Amniotic epithelial cell (primary cell): ENCODE measurements around the gene CUL4A.
A peak's percentile ranks its signal among the peaks of the same experiment; 100 is the strongest.
"Not testable (repeated sequence)": the region's sequence is repeated elsewhere in the genome, so short reads cannot be mapped to it uniquely, and the experiment has no call there.

Experiments used
- DNase-seq: peaks from one replicate; pipeline ENCODE4 v3.0.0-alpha.2; 2010; ENCODE audit warnings: low read depth

The CUL4A gene

DNA sequence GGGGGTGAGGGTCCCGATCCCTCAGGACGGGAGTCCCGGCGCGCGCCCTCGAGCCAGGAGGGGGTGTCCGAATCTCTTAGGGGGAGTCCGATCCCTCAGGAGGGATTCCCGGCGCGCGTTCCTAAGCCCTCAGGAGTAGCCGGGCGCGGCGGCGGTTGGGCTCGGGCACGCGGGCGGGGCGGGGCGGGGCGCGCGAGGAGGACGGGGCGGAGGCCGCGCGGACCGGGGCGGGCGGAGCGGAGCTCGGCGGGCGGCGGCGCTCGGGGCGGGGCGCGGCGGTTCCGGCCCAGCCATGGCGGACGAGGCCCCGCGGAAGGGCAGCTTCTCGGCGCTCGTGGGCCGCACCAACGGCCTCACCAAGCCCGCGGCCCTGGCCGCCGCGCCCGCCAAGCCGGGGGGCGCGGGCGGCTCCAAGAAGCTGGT, at the start of gene CUL4A:
CUL4A (plus strand) TSS at position 278 of the 423 bp plus-strand sequence; CDS start at position 293, 15 bp downstream.
- DNase-seq, result peak; percentile 52

DNA sequence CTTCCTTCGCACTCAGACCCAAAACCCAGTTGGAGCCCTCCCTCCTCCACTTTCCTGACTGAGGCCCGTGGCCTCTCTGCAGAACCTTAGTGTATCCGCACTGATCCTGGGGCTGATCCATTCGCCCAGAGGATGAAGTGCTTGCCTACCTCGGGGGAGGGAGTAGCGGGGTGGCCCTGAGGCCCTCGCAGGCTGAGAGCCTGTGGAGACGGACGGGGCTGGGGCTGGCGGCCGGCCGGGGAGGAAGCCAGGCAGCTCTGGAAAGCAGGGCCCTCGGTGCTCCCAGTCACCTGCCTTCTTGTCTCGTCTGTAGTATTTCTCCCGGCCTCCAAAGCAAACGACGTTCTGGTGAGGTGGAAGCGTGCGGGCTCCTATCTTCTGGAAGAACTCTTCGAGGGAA, 49.7 kb upstream of the CUL4A start:
- no peak for DNase-seq

DNA sequence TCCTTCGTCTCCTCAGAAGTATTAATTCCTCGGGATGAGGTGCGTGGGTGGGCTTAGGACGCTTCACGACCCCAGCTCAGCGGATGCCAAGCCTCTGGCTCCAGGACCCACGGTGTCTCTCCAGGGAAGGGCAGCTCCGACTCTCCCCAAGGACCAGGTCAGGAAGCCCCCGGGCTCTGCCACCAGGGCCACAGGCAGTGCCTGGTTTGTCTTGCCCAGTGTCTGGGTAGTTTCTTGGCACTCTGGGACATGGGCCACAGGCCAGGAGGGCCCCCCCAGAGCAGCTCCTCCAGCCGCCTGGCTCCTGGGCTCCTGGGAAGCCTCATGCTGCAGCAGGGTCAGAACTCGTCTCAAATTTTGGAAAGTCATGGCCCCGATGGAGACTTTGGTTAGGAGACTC, 48.4 kb upstream of the CUL4A start:
- no peak for DNase-seq

DNA sequence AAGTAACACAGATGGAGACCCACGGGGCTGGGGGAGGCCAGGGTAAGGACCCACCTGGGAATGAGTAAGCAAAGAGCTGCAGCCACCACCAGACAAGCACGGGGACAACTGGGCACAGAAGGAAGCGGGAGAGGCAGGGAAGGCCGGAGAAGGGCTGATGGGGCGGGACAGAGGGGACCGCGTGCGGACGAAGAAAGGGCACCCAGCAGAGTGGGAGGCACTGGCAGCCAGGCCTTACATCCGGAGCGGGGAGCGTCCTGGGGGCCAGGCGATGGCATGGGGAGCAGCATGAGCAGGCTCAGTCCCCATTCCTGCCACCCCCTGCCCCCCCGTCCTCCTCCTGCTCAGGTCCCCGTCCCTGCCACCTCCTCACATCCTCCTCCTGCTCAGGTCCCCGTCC, 48.0 kb upstream of the CUL4A start:
- no peak for DNase-seq

DNA sequence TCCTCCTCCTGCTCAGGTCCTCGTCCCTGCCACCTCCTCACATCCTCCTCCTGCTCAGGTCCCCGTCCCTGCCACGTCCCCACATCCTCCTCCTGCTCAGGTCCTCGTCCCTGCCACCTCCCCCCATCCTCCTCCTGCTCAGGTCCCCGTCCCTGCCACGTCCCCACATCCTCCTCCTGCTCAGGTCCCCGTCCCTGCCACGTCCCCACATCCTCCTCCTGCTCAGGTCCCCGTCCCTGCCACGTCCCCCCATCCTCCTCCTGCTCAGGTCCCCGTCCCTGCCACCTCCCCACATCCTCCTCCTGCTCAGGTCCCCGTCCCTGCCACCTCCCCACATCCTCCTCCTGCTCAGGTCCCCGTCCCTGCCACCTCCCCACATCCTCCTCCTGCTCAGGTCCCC, 47.4 kb upstream of the CUL4A start:
- not testable (repeated sequence) for DNase-seq

DNA sequence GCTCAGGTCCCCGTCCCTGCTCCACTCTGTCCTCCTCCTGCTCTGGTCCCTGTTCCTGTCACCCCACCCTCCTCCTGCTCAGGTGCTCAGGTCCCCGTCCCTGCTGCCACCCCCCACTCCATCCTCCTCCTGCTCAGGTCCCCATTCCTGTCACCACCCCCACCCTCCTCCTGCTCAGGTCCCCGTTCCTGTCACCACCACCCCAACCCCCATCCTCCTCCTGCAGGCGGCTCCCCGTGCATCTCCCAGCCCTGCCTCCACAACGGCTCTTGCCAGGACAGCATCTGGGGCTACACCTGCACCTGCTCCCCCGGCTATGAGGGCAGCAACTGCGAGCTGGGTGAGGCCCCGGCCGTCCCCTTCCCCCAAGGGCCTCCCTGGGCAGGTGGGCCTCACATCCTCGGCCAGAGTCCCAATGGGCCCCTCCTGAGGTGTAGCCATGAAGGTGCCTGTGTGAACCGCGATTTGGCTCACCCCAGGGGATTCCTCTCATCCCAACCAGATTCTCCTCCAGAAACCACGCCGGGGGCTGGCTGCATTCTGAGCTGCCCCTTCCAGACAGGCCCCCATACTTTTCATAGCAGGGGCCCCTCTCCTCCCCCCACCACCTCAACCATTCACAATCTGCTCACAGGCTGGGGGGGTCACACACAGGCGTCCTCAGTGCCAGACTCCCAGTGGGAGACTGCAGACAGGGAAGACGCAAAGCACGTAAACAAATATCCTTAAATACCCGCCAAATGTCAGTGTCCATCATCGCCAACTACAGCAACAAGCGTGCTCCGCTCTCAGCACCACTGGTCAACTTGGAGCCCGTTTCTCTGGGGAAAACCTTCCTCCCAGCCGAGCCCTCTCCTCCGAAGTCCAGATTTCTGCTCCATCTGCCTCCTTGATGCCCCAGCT, 46.4 kb upstream of the CUL4A start:
- DNase-seq, result no peak

- DNase-seq, result no peak
Observed at GRCh38 chr13:113164492-113164891, 44.9 kb upstream of the CUL4A start.

DNA sequence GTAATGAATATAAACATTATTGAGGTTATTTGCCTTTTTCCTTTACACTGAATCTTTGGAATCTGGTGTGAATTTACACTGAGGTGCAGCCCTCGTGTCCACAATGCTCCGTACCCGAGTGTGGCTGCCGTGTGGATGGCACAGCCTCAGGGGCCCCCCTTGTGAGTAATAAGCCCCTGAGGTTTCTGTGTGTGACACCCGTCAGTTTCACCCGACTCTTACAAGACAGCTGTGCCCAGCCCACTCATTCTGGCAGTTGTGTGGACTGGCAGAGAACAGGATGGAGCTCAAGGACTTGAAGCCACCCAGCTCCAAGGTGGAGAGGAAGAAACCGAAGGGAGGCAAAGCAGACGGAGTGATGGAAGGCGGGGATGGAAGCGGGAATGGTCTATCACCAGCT, 43.1 kb upstream of the CUL4A start:
- DNase-seq, result no peak

- DNase-seq, result no peak
Observed at GRCh38 chr13:113166681-113167080, 42.7 kb upstream of the CUL4A start.

- no peak for DNase-seq
Observed at GRCh38 chr13:113167155-113167554, 42.3 kb upstream of the CUL4A start.

DNA sequence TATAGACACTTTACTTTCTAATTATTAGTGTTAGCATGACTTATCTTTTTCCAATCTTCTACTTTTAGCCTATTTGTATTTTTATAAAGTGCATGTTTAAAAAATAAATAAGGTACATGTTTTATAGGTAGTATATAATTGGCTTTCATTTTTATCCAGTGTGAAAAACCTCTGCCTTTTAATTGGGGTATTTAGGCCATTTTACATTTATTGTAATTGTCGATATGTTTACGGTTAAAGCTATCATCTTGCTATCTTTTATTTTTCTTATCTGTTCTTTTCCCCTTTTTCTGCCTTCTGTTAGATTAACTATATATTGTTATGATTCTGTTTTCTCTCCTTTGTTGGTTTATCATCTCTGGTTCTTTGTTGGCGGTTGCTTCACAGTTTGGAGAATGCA, 41.8 kb upstream of the CUL4A start:
- DNase-seq, result no peak

- DNase-seq, result no peak
Observed at GRCh38 chr13:113168211-113168610, 41.2 kb upstream of the CUL4A start.

DNA sequence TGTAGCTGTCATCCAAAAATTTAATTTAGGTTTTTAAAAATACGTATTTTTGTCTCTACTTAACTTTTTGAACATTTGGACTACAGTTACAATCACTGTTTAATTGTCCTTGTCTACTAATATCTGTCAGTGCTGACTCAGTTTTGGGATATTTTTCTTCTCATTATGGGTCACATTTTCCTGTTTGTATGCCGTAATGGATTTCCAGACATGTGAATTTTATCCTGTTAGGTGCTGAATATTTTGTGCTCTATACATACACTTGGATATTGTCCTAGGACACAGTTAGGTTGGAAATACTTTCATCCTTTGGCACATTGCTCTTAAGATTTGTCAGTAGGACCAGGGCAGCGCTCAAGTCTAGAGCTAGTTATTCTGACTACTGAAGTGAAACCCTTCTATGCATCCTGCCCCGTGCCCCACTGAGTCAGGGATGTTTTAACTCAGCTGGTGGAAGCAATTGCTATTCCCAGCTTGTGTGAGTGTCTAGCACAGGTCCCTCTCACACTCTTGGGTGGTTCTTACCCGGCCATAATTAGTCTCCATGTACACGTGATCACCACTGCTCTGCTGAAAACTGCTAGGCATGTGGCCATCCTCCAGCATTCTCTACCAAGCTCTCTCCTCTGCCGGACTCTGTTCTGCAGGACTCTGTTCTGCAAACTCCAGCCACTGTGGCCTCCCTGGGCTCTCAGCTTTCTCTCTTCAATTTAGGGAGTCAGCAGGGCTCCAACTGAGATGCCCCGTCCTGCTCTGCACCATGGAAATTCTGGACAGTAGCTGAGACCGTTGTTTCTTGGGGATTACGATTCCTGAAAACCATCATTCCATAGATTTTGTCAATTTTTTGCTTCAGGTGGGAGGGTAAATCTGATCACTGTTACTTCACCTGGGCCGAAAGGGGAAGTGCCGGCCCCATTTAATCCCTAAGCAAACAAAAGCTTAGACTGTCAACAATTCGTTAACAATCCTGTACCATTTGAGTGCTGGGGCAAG, 39.8 kb upstream of the CUL4A start:
- DNase-seq, result no peak

DNA sequence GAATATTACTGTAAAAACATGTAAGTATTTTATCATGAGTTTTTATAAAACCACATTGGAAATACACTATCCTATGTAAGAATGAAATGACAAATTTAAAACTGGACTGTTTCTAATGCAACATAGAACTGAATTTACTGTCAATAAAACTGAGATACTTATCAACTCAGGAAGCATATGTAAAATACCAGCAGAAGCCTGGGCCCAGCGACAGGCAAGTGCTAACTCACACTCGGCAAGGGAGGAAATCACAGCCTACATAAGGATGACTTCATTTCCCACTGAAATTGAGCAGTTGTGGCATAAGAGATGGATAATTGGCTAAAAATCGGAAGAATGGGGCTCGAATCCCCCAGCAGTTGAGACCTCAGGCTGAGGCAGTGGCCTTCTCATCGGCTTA, 38.9 kb upstream of the CUL4A start:
- no peak for DNase-seq

DNA sequence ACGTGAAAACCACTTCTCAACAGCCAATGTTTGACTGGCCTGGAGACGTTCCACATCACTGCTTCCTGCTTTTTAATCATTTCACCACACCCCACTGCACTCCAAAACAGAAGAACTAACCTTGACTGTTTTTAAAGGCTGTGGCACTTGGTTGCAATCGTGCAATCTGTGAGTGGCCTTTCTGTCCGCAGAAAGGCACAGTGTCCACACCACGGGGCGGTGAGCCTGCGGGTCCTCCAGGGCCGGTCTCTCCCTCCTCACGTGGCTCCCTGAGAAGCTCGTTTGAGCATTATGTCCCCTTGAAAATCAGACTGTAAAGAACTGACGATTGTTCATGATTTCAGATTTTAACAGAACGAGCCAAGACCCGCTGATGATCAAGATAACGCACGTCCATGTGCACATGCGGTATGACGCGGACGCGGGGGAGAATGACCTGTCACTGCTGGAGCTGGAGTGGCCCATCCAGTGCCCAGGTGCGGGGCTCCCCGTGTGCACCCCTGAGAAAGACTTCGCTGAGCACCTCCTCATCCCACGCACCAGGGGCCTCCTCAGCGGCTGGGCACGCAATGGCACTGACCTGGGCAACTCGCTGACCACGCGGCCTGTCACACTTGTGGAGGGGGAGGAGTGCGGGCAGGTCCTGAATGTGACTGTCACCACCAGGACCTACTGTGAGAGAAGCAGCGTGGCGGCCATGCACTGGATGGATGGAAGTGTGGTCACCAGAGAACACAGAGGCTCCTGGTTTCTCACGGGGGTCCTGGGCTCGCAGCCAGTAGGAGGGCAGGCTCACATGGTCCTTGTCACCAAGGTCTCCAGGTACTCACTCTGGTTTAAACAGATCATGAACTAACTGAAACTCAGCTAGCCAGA, 37.9 kb upstream of the CUL4A start:
- no peak for DNase-seq

- no peak for DNase-seq
Observed at GRCh38 chr13:113172419-113172926, 36.9 kb upstream of the CUL4A start.

GRCh38 chr13:113176280-113176679, 33.1 kb upstream of the CUL4A start:
- DNase-seq, result no peak

GRCh38 chr13:113176822-113177221, 32.6 kb upstream of the CUL4A start:
- no peak for DNase-seq

DNA sequence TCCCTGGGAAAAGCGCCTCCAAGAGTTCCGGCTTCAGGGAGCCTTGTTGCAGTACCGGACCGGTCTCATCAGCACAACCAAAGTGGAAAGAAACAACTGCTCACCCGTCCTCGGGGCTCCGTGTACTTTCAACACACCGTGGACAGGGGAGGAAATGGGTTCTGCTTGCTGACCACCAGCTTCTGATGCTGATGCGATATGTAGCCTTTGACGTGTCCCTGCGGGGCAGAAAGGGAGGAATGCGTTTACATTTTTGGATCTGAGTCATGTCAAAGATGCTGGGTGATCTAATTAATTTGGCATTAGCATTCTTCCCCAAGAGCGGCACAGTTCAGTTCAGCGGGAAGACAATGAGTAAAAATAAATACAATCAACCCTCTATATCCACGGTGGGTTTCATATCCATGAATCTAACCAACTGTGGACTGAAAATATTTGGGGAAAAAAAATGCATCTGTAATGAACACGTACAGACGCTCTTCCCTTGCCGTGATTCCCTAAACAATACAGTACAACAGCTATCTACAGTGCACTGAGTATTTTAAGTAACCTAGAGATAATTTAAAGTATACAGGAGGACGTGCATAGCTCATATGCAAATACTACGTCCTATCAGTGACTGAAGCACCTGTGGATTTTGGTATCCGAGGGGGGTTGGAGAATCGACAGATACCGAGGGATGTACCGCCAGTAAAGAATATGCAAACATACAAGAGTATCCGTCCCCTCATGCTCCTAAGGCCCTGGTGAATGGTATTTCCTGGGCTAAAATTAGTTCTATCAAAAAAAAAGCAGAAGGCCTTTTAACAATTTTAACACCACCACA, 31.1 kb upstream of the CUL4A start:
- DNase-seq, result peak; percentile 89

GRCh38 chr13:113178896-113179167, 30.6 kb upstream of the CUL4A start:
- DNase-seq, result no peak
